K562 (cell line): ENCODE data around the gene RCC1. TPM values are rescaled to one million over a fixed set of nuclear protein-coding genes. Genes with fewer than 3 reads are reported as not detected.

Source experiments
- ATAC-seq: fragments of 200-7000 bp; cut with Tn5 transposase; 3 replicates; pipeline ENCODE4 v1.9.1; 2020; ENCODE audit warnings: moderate library complexity
- BruUV-seq: library from RNA; stranded (reverse); fragments of 400-500 nt; replicated peaks from 2 replicates; lab custom pipeline; 2021; lab: Mats Ljungman, UMichigan
- CTCF ChIA-PET: fragments of 300-600 bp; formaldehyde crosslinking; extraction: SDS; loops from one replicate; lab custom pipeline; 2021; ENCODE audit warnings: low intra/inter-chr PET ratio; lab: Yijun Ruan, JAX
- POLR2A ChIA-PET: fragments of 300-600, 350-650 bp; sonication (Branson Sonifier 250); formaldehyde crosslinking; extraction: SDS; loops from one replicate; lab custom pipeline; 2021; ENCODE audit warnings: antibody characterized with exemption, inconsistent platforms; lab: Yijun Ruan, JAX
- DNase-seq, 4 experiments: peaks; one replicate each; pipeline versions ENCODE4 v3.0.0 to v3.0.0-alpha.2; 2011 to 2018; ENCODE audit warnings: low spot score in 3 of 4, mixed read lengths in 3 of 4; ENCODE audit errors: extremely low read depth in 1 of 4
- FAIRE-seq: peaks from 2 replicates; lab custom pipeline; 2011; peaks lifted over from hg19 to GRCh38; lab: Jason Lieb, UNC
- H2AFZ ChIP-seq: 2 replicates; pipeline ENCODE4 v1.6.0; 2011; ENCODE audit warnings: low read depth, low read length, control low read depth, inconsistent platforms
- H3K27ac ChIP-seq: fragments of 200-600 bp; 3 replicates; pipeline ENCODE4 v1.8.0; 2011; ENCODE audit warnings: low read depth, mild to moderate bottlenecking, control low read depth, inconsistent platforms, low read length, moderate library complexity, mixed read lengths; ENCODE audit errors: extremely low read depth
- H3K27me3 ChIP-seq, 2 experiments: fragments of 300-600 bp in 1 of 2; 2 replicates in 1 of 2; 3 replicates in 1 of 2; pipeline versions ENCODE4 v1.6.0 to v1.8.0; 2011; ENCODE audit warnings: inconsistent platforms in 2 of 2, low read length in 2 of 2, mild to moderate bottlenecking in 1 of 2, mixed read lengths in 1 of 2, moderate library complexity in 1 of 2; ENCODE audit not compliant: control insufficient read depth in 2 of 2, insufficient read depth in 2 of 2
- H3K36me3 ChIP-seq: fragments of 300-600 bp; 3 replicates; pipeline ENCODE4 v1.8.0; 2011; ENCODE audit warnings: mild to moderate bottlenecking, low read length, inconsistent platforms; ENCODE audit not compliant: control insufficient read depth, insufficient read depth
- H3K4me1 ChIP-seq, 2 experiments: fragments of 200-600 bp in 1 of 2; replicated peaks in 1 of 2; 2 replicates in 1 of 2; 3 replicates in 1 of 2; pipeline versions ENCODE4 v1.5.1 to v1.8.0; 2011; ENCODE audit warnings: inconsistent platforms in 2 of 2, low read length in 2 of 2, mild to moderate bottlenecking in 1 of 2, mixed read lengths in 1 of 2, moderate library complexity in 1 of 2; ENCODE audit not compliant: control insufficient read depth in 2 of 2, insufficient read depth in 2 of 2
- H3K4me2 ChIP-seq: 2 replicates; pipeline ENCODE4 v1.6.1; 2011; ENCODE audit warnings: low read length, control low read depth, inconsistent platforms, mixed read lengths; ENCODE audit not compliant: insufficient read depth
- H3K4me3 ChIP-seq: fragments of 200-600 bp; sonication (generic), shearing (Covaris generic); 2 replicates; pipeline ENCODE4 v1.5.1; 2016; ENCODE audit warnings: control low read depth, inconsistent platforms
- H3K79me2 ChIP-seq: fragments of 200-600 bp; 3 replicates; pipeline ENCODE4 v1.8.0; 2011; ENCODE audit warnings: low read length, inconsistent platforms; ENCODE audit not compliant: control insufficient read depth, insufficient read depth
- H3K9ac ChIP-seq, 2 experiments: 2 replicates each; pipeline versions ENCODE4 v1.6.0 to v1.6.1; 2011; ENCODE audit warnings: low read depth in 2 of 2, low read length in 2 of 2, control low read depth in 1 of 2, inconsistent platforms in 1 of 2, mild to moderate bottlenecking in 1 of 2, mixed read lengths in 1 of 2; ENCODE audit not compliant: insufficient read depth in 1 of 2
- H3K9me1 ChIP-seq: one replicate; pipeline ENCODE4 v1.6.0; 2011; ENCODE audit warnings: inconsistent platforms, mild to moderate bottlenecking, low read length, moderate library complexity; ENCODE audit not compliant: control insufficient read depth, insufficient read depth
- H3K9me3 ChIP-seq: replicated peaks from 2 replicates; pipeline ENCODE4 v1.5.1; 2011; ENCODE audit warnings: low read depth, low read length, inconsistent platforms; ENCODE audit not compliant: control insufficient read depth, insufficient read depth
- H4K20me1 ChIP-seq: replicated peaks from 2 replicates; pipeline ENCODE4 v1.6.1; 2011; ENCODE audit warnings: low read length, inconsistent platforms, mixed read lengths; ENCODE audit not compliant: control insufficient read depth, insufficient read depth
- ARID1B ChIP-seq: fragments of 450-650 bp; IDR thresholded peaks from 2 replicates; pipeline ENCODE4 v1.6.1; 2016; ENCODE audit warnings: antibody characterized with exemption, mild to moderate bottlenecking, inconsistent platforms
- ELF4 ChIP-seq: fragments of 450-650 bp; formaldehyde crosslinking; IDR thresholded peaks from 2 replicates; pipeline ENCODE4 v1.4.0; 2022; ENCODE audit warnings: missing genetic modification characterization
- FOXK2 ChIP-seq, 2 experiments: fragments of 450-650 bp; IDR thresholded peaks in 1 of 2; conservative IDR thresholded peaks in 1 of 2; 2 replicates each; pipeline ENCODE4 v1.6.1; 2016; ENCODE audit warnings: low read depth in 2 of 2, mild to moderate bottlenecking in 1 of 2
- GABPB1 ChIP-seq: sonication (generic); formaldehyde crosslinking; IDR thresholded peaks from 2 replicates; pipeline ENCODE4 v1.8.0; 2022; ENCODE audit warnings: mild to moderate bottlenecking, missing genetic modification reagents
- HDAC1 ChIP-seq, 2 experiments: fragments of 450-650 bp; IDR thresholded peaks; 2 replicates each; pipeline ENCODE4 v1.6.1; 2016 to 2017; ENCODE audit warnings: inconsistent platforms in 1 of 2, mild to moderate bottlenecking in 1 of 2, moderate library complexity in 1 of 2
- HSF4 ChIP-seq: fragments of 250-450 bp; sonication (Bioruptor Pico); IDR thresholded peaks from 2 replicates; pipeline ENCODE4 v2.1.2; 2022; ENCODE audit warnings: mild to moderate bottlenecking, moderate library complexity, borderline replicate concordance
- MIER1 ChIP-seq: fragments of 450-650 bp; IDR thresholded peaks from 2 replicates; pipeline ENCODE4 v1.6.1; 2016; ENCODE audit warnings: antibody characterized with exemption, mild to moderate bottlenecking, low read depth
- PHTF2 ChIP-seq: fragments of 250-450 bp; sonication (Bioruptor Pico); IDR thresholded peaks from 2 replicates; pipeline ENCODE4 v1.5.0; 2021; ENCODE audit warnings: mild to moderate bottlenecking
- PRMT5 ChIP-seq: sonication (generic); formaldehyde crosslinking; IDR thresholded peaks from 2 replicates; pipeline ENCODE4 v1.5.0; 2020; ENCODE audit warnings: missing genetic modification reagents
- RCOR1 ChIP-seq, 2 experiments: IDR thresholded peaks; 2 replicates each; pipeline ENCODE4 v1.6.1; 2012; ENCODE audit warnings: low read depth in 2 of 2, low read length in 2 of 2, borderline replicate concordance in 1 of 2, improper control_type of control experiment in 1 of 2
- SMARCA4 ChIP-seq: fragments of 450-650 bp; IDR thresholded peaks from 2 replicates; pipeline ENCODE4 v1.6.1; 2016
- U2AF2 ChIP-seq: fragments of 200-400 bp; formaldehyde crosslinking; optimal IDR thresholded peaks from 2 replicates; pipeline ENCODE3; 2017; ENCODE audit warnings: low read depth, mild to moderate bottlenecking, low read length
- WGBS: fragments of 100-300 bp; shearing (Covaris generic); methylation state at CpG from one replicate; pipeline ENCODE4 v1.1.6; 2016; ENCODE audit warnings: low coverage, mixed read lengths; ENCODE audit not compliant: insufficient coverage; ENCODE audit errors: missing lambda C conversion rate; 5-methylcytosine and 5-hydroxymethylcytosine counted together
- in situ Hi-C: fragments of 300-500 bp; cut with MboI; formaldehyde crosslinking; loops from 4 replicates; pipeline ENCODE4 v1.15.0; 2018; ENCODE audit warnings: inconsistent platforms, mixed read lengths
- intact Hi-C: fragments of 100-400 bp; cut with micrococcal nuclease; formaldehyde crosslinking; loops from 2 replicates; pipeline ENCODE4 v1.14.2; 2022
- polyA plus RNA-seq, 8 experiments: library from polyadenylated mRNA; depleted of rRNA in 4 of 8; stranded (reverse) in 5 of 8; unstranded in 3 of 8; fragments of >200 nt; fragmentation: Nextera tagmentation in 2 of 8; fragmentation: Illumina TruSeq in 1 of 8; extraction: Ambion mirVana in 2 of 8; extraction: Trizol in 1 of 8; gene quantifications; 2 replicates each; pipeline versions ENCODE4 v1.2.1 to v1.2.3, GENCODE V29; 2011 to 2014; ENCODE audit warnings: inconsistent platforms in 1 of 8, missing spikeins in 1 of 8
- total RNA-seq, 7 experiments: library from RNA; depleted of rRNA in 6 of 7; stranded (reverse); fragments of >200 nt in 6 of 7; fragmentation: Illumina TruSeq in 2 of 7; extraction: Trizol in 2 of 7; gene quantifications; 2 replicates each; pipeline versions ENCODE4 v1.2.1 to v1.2.3, GENCODE V29; 2011 to 2021; ENCODE audit warnings: low replicate concordance in 1 of 7
- TF ChIP-seq, protein P1 (sequence below): sonication (generic); formaldehyde crosslinking; IDR thresholded peaks from 2 replicates; pipeline ENCODE4 v1.4.0; 2020; ENCODE audit warnings: mild to moderate bottlenecking, missing genetic modification reagents
- TF ChIP-seq, protein P2 (sequence below), 2 experiments: fragments of 450-650 bp; IDR thresholded peaks; 2 replicates each; pipeline ENCODE4 v1.6.1; 2016
- TF ChIP-seq, protein P3 (sequence below): fragments of 450-650 bp; formaldehyde crosslinking; IDR thresholded peaks from 2 replicates; pipeline ENCODE4 v1.4.0; 2022; ENCODE audit warnings: missing genetic modification characterization
- TF ChIP-seq, protein P4 (sequence below): sonication (generic); formaldehyde crosslinking; IDR thresholded peaks from 2 replicates; pipeline ENCODE4 v1.9.0; 2022; ENCODE audit warnings: mild to moderate bottlenecking, missing genetic modification reagents

RCC1 gene
- total and polyA plus RNA-seq, 9 of the 15 experiments (the other 6 are each of a cell fraction or from before 2014, with no cell fraction given) = 16.4 to 202 (median 107) TPM

DNA sequence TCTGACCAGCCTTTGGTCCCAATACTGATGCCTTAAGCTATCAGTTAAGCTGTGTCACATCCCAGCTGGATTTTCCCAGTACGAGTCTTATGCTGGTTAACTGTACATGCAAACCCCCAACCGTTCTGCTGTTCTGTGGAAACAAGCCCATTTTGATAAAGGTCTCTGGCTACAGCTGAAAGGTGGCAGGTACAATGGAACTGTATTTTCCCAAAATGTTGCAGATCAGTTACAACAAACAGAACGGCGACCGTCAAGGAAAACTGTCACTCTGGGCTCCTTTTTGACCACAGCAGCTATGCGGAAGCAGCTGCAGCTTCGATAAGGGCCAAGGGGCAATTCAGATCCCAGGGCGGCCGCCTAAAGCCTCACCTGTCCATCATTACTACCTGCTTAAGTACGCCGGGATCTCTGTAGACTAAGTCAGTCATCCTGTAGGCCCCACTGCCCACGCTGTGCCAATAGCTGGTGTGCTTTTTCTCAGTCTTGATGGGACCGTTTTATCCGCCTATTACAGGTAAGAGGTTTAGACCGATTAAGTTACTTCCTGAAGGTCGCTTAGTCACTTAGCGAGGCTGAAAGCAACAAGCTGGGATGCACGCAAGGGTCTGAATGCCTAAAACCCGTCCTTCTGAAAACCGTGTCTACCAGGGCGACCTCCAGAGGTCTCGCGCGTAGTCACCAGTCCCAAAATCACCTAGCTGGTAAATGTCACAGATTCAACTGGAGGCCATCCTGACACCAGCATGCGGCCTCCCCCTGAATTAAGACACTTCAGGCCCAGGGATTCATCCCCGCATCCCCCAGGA is 75.1 kb downstream of the RCC1 start:
- peak overlapping the region; percentile 77 for H3K27ac ChIP-seq
- in situ Hi-C loops = no loop called here
- DNase-seq (peak; percentile 53 to 76 (median 59)), ATAC-seq (peak; percentile 56), FAIRE-seq (no peak)
- no peaks in the 10 kb centered on the region for H3K9me3 ChIP-seq
- H3K36me3 ChIP-seq = peaks cover 48% of the 10 kb centered on the region
- peak overlapping the region; percentile 97 for H3K4me2 ChIP-seq
- CTCF ChIA-PET = interaction anchor here (0.8 kb wide), 1 partner anchor 63 kb away, joined by 3 read pairs; no protein-coding TSS in a partner anchor
- H3K4me3 ChIP-seq = peak overlapping the region; percentile 81
- peaks cover 18 to 24% of the 10 kb centered on the region in 2 experiments; a peak in 4 of 5 replicates for H3K4me1 ChIP-seq
- POLR2A ChIA-PET = interaction anchor here (0.6 to 7.5 kb wide), 111 partner anchors 8 to 1215 kb away, joined by 3 to 201 read pairs (median 5); partner anchors contain the start of genes ATP5IF1, GMEB1, MED18 and PHACTR4
- H3K9ac ChIP-seq = peak overlapping the region; percentile 83 to 97
- BruUV-seq = TSS peak; percentile 74
- no peak overlapping the region for H2AFZ ChIP-seq
- peaks cover 42% of the 10 kb centered on the region for H3K79me2 ChIP-seq
- intact Hi-C loops = loop anchor here (2.0 kb wide), 2 partner anchors 62 to 68 kb away; partner anchors contain the start of gene RNU11
- under 1% methylated on average over 26 of the region's 26 CpGs for WGBS
- H4K20me1 ChIP-seq = peaks cover 33% of the 10 kb centered on the region
- peaks cover 11% of the 10 kb centered on the region for H3K9me1 ChIP-seq
- no peaks in the 10 kb centered on the region for H3K27me3 ChIP-seq
- TF ChIP-seq GABPB1 (CRISPR knock-in tag) = no peak
- TF ChIP-seq, protein P1, sequence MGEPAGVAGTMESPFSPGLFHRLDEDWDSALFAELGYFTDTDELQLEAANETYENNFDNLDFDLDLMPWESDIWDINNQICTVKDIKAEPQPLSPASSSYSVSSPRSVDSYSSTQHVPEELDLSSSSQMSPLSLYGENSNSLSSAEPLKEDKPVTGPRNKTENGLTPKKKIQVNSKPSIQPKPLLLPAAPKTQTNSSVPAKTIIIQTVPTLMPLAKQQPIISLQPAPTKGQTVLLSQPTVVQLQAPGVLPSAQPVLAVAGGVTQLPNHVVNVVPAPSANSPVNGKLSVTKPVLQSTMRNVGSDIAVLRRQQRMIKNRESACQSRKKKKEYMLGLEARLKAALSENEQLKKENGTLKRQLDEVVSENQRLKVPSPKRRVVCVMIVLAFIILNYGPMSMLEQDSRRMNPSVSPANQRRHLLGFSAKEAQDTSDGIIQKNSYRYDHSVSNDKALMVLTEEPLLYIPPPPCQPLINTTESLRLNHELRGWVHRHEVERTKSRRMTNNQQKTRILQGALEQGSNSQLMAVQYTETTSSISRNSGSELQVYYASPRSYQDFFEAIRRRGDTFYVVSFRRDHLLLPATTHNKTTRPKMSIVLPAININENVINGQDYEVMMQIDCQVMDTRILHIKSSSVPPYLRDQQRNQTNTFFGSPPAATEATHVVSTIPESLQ (CRISPR knock-in tag) = peak; percentile 29; the same call in 1 of the 2 replicates
- TF ChIP-seq, protein P2, sequence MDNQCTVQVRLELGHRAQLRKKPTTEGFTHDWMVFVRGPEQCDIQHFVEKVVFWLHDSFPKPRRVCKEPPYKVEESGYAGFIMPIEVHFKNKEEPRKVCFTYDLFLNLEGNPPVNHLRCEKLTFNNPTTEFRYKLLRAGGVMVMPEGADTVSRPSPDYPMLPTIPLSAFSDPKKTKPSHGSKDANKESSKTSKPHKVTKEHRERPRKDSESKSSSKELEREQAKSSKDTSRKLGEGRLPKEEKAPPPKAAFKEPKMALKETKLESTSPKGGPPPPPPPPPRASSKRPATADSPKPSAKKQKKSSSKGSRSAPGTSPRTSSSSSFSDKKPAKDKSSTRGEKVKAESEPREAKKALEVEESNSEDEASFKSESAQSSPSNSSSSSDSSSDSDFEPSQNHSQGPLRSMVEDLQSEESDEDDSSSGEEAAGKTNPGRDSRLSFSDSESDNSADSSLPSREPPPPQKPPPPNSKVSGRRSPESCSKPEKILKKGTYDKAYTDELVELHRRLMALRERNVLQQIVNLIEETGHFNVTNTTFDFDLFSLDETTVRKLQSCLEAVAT (IDR thresholded peaks at IDR 0.05) = peak in 1 of 2 experiments; percentile 65; a peak in 1 of 4 replicates
- peak in 1 of 2 experiments; percentile 9; a peak in 1 of 4 replicates for TF ChIP-seq RCOR1 (IDR thresholded peaks at IDR 0.05; ENCODE audit: borderline replicate concordance in 1 of 2, low read depth in 2 of 2, low read length in 2 of 2)
- no peak for TF ChIP-seq HSF4 (CRISPR knock-in tag)
- no peak for TF ChIP-seq U2AF2
- TF ChIP-seq HDAC1 (IDR thresholded peaks at IDR 0.05) = peak in 1 of 2 experiments; percentile 22; a peak in 1 of 4 replicates
- TF ChIP-seq ARID1B = peak; percentile 50; the same call in 1 of the 2 replicates
- TF ChIP-seq MIER1 = no peak
- TF ChIP-seq ELF4 (CRISPR knock-in tag) = no peak
- TF ChIP-seq PHTF2 (CRISPR knock-in tag) = no peak
- TF ChIP-seq PRMT5 (CRISPR knock-in tag) = no peak
- TF ChIP-seq, protein P3, sequence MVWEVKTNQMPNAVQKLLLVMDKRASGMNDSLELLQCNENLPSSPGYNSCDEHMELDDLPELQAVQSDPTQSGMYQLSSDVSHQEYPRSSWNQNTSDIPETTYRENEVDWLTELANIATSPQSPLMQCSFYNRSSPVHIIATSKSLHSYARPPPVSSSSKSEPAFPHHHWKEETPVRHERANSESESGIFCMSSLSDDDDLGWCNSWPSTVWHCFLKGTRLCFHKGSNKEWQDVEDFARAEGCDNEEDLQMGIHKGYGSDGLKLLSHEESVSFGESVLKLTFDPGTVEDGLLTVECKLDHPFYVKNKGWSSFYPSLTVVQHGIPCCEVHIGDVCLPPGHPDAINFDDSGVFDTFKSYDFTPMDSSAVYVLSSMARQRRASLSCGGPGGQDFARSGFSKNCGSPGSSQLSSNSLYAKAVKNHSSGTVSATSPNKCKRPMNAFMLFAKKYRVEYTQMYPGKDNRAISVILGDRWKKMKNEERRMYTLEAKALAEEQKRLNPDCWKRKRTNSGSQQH (CRISPR knock-in tag) = 0 out of 2 replicates have a peak, but pooled peaks have one; percentile 52
- TF ChIP-seq, protein P4, sequence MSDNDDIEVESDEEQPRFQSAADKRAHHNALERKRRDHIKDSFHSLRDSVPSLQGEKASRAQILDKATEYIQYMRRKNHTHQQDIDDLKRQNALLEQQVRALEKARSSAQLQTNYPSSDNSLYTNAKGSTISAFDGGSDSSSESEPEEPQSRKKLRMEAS (CRISPR knock-in tag) = no peak
- peak in 1 of 2 experiments; percentile 25; a peak in 2 of 4 replicates for TF ChIP-seq FOXK2 (conservative IDR thresholded peaks at IDR 0.05 in 1 of 2, IDR thresholded peaks at IDR 0.05 in 1 of 2; ENCODE audit: low read depth in 2 of 2)
- TF ChIP-seq SMARCA4 = 0 out of 2 replicates have a peak, but pooled peaks have one; percentile 22
